Activated T-cell treated with anti-CD3 and anti-CD28 coated beads for 24 hours (primary cell): Measurements from ENCODE around the gene MOBP.
"Not testable (repeated sequence)": the region's sequence is repeated elsewhere in the genome, so short reads cannot be mapped to it uniquely, and the experiment has no call there.

ENCODE experiments used
- DNase-seq: peaks from one replicate; pipeline ENCODE4 v3.0.0-alpha.2; 2020; ENCODE audit warnings: low read depth

The MOBP gene, protein sequence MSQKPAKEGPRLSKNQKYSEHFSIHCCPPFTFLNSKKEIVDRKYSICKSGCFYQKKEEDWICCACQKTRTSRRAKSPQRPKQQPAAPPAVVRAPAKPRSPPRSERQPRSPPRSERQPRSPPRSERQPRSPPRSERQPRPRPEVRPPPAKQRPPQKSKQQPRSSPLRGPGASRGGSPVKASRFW

DNA sequence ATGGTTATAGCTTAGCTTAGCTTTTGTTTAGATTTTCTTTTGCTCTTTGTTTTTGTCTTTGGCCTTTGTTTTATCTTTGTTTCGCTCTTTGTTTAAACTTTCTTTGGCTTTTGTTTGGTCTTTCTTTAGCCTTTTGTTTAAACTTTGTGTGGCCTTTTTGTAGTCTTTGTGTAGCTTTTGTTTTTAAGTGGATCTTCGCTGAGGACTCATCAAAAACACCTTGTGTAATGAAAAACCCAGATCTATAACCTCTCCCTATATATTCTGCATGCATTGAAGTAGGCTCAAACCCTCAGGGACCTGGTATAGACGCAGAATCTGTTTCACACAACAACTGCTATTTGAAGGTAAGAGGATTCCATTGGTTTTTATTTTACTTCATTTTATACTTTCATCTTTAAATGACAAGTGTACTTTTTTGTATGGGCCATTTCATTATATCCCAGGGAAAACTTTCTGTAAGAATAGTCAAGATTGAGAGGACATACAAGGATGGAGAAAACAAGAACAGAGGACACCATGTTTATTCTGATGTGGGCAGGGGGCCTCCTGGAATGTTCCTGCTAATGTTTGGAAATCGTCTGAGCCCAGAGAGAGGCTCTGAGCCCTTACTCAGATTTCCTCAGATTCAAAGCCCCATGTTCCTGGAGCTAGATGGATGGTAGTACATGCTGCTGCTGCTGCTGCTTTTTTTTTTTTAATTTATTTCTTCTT, at the start of gene MOBP:
Gene MOBP (plus strand): TSS at position 287 of the 714 bp plus-strand sequence. CDS start 34,390 bp downstream, outside the sequence.
- no peak for DNase-seq

DNA sequence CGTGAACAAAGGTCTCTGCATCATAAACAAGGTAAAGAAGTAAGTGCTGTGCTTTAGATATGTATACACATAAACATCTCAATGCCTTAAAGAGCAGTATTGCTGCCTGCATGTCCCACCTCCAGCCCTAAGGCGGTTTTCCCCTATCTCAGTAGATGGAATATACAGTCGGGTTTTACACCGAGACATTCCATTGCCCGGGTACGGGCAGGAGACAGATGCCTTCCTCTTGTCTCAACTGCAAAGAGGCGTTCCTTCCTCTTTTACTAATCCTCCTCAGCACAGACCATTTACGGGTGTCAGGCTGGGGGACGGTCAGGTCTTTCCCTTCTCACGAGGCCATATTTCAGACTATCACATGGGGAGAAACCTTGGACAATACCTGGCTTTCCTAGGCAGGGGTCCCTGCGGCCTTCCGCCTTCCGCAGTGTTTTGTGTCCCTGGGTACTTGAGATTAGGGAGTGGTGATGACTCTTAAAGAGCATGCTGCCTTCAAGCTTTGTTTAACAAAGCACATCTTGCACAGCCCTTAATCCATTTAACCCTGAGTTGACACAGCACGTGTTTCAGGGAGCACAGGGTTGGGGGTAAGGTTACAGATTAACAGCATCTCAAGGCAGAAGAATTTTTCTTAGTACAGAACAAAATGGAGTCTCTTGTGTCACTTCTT, 48.8 kb upstream of the MOBP start:
- not testable (repeated sequence) for DNase-seq

DNA sequence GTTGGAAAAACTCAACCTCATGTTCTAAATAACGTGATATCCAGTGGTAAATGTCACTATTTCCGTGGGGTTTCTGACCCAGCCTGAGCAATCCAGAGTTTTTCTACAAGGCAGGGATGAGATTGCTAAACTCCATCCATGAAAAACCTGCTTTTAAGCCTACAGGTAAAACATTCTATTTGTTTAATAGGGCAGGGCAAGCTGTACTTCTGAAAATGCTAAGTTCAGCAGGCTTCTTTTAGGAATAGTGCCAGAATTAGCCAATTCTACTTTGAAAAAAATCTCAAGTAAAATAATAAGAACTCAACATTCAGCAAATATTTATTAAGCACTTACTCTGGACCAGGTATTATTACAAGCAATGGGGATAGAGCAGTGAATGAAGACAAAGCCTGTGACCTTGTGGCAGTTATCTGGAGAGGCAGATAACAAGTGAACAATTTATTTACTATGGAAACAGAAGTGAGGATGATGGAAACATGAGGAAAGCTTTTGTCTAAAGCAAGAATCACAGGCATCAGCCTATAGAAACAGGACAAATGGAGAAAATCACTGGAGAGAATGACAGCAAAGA, 47.7 kb upstream of the MOBP start:
- no peak for DNase-seq

DNA sequence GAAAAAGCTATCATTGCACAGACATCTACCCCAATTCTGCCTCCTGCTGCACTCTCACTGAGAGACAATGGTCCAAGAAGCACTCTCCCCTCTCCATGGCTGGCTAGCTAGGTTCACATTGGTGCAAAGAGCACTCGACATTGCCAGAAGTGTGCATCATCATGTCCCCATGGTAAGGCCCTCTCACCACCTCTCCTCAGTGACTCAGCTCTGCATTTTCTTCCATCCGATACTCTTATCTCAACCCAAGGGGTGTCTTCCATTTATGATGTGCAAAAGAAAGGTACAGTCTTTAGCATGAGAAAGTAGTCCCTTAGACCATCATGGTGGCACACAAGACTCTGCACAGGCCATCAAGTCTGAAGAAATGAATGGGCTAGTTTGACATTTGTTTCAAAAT, 46.9 kb upstream of the MOBP start:
- DNase-seq: no peak

DNA sequence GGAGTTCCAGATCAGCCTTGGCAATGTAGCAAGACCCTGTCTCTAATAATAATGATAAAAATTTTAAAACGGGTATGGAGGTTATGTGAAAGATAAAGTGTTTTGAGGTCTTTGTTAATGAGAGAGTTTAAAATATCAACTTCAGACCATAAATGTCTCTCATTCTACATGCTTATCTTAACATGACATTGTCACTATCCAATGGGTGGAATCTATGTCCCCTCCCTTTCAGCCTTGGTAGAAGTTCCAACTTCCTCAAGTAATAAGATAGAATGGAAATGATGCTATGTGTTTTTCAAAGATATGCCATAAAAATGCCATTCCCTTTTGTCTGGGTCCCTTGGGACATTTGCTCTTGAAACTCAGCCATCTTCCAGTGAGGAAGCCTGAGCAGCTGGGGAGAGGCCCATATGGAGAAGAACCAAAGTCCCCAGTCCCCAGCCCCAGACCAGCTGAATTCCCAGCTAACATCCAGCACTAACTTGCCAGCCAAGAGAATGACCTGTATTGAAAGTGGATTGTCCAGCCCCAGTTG, 44.0 kb upstream of the MOBP start:
- no peak for DNase-seq

DNA sequence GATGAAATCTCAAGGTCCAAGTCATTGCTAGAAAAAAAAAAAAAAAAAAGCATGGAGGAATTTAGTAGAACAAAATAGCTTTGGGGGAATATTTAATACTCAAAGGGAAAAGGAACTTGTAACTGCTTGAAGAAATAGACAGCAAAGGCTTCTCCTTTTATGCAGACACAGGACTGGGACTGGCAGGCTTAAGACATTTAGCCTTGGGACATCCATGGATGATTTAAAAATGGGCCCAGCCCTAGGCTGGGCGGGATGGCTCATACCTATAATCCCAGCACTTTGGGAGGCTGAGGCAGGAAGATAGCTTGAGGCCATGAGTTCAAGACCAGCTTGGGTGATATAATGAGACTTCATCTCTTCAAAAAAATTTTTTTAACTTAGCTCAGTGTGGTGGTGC, 41.2 kb upstream of the MOBP start:
- DNase-seq: no peak

DNA sequence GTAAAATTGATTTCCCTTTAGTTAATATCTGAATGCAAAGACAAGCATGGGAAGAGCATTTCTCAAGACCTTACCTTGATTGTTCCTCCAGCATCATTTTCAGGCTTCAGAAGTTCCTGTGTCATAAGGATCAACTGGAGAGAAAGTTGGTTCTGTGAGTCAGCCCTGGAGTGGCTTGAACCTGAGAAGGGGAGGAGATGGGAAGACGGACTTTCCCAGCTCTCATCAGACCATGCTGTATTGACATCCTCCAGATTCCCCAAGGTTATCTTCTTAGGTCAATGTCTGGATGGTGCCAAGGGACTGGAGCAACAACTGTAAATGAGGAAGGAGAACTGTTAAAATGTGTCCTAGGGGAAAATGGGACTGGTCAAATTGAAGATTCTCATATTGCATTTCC, 40.0 kb upstream of the MOBP start:
- DNase-seq: no peak

DNA sequence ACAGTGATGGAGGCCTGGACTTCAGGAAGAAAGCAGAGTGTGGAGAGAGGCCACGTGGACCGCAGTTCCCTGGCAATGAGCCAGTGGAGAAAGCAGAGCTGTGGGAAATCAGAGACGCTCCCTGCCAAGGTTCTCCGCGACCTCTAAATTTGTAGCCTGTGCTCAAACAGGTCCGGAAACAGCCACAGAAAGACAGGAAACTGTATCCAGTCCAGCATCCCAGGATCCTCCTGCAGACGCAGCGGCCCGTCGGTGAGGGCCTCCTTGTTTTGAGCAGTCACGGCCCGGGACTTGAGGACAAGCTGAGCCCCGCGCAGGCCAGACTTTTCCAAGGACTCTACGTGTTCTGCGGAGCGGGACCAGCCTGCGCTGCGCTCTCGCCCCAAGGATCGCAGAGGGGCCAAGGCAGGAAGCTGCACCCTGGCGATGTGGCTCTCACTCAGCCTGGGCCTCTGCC, 38.7 kb upstream of the MOBP start:
- no peak for DNase-seq

DNA sequence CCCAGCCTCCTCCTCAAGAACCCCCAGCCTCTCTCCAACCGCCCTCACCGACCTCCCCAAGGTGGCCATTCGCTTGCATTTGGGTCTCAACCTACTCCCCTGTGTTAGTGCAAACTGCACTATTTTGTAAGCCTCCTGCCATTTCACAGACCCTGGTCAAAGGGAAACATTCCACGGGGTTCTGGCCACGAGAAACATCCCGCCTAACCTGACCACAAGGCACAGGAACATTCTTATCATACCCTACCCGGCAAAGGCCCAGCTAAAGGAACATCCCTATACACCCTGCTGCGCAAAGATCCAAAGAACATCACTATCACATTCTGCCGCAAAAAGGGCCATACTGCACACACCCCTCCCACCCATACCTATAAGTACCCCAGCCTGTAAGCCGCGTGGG, 38.0 kb upstream of the MOBP start:
- DNase-seq: no peak

DNA sequence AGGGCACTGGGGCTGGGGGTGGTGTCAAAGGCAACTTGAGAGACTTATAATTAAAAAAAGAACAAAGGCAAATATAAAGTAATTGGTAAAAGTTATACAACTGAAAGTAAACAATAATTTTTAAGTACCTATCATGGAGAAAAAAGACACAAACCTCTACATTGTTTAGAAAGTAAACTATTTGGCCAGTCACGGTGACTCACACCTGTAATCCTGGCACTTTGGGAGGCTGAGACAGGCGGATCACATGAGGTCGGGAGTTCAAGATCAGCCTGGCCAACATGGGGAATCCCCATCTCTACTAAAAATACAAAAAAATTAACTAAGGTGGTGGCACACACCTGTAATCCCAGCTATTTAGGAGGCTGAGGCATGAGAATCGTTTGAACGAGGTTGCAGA, 35.1 kb upstream of the MOBP start:
- no peak for DNase-seq

DNA sequence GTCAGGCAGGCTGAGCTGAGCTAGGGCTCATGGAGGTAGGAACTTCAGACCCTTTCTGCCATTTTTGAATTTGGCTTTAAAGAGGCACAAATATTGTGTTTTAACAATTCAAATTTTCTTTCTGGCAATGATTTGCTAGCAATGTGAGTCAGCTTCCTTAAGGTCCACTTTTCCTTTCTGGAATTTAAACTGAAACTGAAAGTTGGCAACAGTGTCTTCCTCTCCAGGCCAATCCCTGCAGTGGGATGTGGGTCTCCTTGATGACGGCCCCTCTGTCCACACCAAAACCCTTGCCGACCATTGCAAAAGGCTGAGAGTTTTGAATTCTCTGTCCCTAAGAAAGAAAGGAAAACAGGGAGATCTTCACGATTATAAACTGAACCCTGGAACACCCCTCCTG, 33.8 kb upstream of the MOBP start:
- DNase-seq: no peak

DNA sequence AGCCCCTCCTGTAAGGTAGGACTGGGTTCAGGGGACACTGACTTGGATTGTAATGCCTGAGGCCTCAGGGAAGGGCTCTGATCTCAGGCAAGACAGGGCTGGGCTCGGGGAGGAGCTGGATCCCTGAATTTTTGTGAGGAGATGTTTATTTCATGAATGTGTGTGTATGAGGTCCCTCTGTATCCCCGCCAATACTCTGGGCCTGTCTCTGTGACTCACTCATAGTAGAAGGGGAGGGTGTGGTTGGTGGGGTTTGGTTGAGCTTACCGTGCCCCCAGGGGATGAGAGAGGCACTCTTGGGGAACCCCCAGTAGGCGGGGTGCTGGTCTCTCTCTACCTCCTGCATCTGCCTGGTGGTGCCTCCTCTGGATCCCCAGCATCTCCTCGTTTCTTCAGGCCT, 32.9 kb upstream of the MOBP start:
- no peak for DNase-seq

DNA sequence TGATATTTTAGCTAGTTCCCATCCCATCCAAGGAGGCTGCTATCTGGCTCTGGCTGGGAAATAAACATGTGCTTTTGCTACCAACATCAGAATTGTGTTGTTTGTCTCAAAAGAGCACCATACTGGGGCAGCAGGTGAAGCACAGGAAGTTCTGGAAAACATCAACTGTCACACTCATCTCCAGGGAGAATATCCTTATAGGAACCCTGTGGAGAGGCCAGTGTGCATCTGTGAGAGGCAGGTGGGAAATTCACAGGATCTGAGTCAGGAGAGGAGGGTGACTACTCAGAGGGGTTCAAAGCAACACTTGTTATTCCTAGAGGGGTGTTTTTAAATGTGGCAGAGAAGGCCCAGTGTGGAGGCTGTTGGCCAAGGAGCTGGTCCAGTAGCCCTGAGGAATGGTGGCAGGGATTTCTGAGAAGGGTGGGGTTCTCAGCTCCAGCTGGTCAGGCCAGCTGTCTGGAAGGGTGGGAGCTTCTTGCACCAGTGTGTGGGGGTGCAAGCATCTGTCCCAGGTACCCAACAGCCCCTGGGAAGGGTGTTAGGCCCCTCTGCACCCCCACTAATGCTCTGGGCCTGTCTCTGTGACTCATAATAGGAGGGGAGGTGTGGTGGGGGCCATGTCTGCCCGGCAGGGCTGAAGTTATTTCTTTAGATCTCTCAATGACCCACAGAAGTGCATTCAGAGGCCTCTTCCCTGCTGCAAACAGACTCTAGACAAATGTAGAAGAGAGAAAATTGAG, 32.3 kb upstream of the MOBP start:
- no peak for DNase-seq

DNA sequence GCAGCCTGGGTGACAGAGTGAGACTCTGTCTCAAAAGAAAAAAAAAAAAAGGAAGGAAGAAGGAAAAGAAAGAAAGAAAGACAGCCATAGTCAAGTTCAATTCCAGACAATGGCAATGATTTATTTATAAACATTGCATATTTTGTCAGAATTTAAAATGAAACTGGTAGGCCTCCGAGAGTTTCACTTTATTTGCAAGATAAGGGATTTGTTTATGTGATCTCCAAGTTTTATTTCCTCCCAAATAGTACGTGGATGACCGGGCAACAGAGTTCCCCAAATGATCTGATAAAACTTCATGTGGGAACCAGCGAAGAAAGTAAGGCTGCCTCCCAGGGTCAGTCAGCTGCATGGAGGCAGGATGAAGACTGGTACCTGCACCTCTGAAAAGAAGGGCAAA, 28.6 kb upstream of the MOBP start:
- no peak for DNase-seq

DNA sequence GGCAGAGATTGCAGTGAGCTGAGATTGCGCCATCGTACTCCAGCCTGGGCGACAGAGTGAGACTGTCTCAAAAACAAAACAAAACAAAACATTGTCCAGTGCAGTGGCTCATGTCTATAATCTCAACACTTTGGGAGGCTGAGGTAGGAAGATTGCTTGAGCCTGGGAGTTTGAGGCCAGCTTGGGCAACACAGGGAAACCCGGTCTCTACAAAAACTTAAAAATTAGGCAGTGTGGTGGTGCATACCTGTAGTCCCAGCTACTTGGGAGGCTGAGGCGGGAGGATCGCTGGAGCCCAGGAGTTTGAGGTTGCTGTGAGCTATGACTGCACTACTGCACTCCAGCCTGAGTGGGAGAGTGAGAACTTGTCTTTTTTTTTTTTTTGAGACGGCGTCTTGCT, 27.2 kb upstream of the MOBP start:
- no peak for DNase-seq

DNA sequence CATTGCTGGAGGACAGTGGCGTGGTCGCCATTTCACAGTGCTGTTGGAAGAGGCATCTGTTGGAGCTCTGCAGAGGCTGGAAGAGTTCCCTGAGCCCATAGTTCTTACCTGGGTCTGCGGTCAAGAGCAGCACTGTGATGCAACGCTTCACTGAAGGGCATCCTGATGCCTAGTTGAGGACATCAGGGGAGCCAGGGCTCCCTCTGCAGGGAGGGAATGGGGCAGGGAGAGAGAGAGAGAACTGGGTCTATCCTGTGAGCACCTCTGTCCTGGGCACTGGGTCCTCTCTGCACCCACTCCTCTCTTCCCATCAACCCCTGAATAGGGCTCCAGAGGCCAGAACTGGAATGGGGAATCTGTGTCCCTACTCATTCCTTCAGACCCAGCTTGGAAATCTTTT, 23.9 kb upstream of the MOBP start:
- no peak for DNase-seq

DNA sequence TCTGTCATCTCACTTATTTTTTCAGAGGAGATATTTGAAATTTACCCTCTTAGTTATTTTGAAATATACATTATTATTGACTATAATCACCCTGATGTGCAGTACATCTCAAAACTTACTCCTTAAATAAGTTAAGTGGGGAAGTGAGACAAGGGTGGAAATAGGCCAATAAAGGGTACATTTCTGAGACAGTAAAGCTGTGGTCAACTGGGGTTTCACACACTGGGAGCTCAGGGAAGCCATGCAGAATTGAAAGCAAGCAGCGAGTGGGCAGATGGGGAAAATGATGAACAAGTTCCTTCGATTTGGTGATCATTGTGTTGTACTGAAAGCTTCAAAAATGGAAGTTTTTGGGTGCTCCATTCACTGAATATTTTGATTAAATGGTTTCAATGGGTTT, 21.6 kb upstream of the MOBP start:
- DNase-seq: no peak

DNA sequence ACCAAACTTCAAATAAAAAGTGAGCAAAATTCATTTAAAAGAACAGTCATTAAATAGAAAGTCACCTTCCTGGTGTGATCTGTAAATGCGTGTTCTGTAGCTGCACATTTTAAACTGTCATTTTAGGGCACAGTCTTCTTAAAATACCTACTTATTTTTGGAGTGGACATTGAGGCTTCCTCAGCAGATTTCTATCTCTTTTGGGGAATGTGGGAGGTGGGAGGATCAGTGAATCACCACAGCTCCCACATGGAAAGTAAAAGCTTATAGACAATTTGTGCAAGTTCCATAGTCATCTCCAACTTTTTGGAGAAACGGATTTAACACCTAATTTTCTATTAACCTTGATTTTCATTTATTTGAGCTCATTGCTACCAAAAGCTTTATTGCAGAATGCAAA, 21.0 kb upstream of the MOBP start:
- no peak for DNase-seq

DNA sequence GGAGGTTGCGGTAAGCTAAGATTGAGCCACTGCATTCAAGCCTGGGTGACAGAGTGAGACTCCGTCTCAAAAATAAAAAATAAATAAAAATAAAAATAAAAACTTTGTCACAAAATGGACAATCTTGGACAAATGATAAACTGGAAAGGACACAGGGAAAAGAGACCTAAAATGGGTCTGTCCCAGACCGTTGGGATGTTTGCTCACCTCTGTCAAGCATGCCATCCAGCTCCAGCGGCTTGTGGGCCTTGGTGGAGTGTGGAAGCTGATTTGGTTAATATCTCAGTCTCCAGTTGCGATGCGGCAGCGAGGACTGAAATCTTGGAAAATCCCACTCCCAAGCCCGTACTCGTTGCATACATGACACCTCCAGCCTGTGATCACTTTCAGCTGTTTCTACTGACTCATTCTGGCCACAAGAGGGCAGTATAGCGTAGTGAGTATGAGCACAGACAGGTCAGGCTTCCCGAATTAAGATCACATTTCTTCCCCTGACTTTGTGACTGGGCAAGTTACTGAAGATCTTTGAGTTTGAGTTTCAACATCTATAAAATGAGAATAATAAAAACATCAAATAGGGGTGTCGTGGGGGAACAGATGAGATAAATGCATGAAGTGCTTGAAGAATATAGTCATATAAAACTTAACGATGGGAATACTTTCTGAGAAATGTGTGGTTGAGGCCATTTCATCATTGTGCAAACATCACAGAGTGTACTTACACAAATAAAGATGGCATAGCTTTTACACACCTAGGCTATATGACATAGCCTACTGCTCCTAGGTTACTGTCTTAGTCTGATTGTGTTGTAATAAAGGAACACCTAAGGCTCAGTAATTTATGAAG, 19.6 kb upstream of the MOBP start:
- peak; percentile 52 for DNase-seq

DNA sequence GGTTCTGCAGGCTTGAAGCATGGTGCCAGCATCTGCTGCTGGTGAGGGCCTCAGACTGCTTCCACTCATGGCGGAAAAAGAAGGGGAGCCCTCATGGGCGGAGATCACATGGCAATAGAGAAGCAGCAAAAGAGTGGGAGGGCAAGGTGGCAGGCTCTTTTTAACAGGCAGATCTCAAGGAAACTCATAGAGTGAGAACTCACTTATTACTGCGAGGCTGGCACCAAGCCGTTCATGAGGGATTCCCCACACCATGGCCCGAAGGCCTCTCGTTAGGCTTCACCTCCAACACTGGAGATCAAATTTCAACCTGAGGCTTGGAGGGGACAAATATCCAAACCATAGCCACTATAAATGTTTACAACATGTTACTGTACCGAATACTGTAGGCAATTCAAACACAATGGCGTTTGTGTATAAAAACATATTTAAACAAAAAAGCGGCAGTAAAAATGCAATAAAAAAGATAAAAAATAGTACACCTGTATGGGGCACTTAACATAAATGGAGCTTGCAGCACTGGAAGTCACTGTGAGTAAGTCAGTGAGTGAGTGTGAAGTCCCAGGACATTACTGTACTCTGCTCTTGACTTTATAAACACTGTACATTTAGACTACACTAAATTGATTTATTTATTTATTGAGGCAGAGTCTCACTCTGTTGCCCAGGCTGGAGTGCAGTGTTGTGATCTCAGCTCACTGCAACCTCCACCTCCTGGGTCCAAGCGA, 18.8 kb upstream of the MOBP start:
- DNase-seq: no peak

DNA sequence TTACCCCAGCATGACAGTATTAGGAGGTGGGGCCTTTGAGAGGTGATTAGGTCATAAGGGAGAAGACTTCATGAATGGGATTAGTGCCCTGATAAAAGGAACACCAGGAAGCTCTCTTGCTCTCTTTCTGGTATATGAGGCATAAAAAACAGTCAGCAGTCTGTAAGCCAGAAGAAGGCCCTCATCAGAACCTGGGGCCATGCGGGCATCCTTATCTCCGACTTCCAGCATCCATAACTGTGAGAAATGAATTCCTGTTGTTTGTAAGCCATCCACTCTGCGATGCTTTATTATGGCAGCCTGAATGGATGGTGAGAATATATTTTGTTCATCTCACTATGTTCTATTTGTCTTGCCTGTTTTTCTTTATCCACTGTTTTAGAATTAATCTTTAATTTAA, 17.7 kb upstream of the MOBP start:
- no peak for DNase-seq
